HG03175 (cell line): ENCODE measurements around the gene HAGH.

Experiments
- ATAC-seq: cut with Tn5 transposase; IDR thresholded peaks from one replicate; pipeline ENCODE4 v1.9.1; 2021; ENCODE audit warnings: mild to moderate bottlenecking, moderate library complexity; ENCODE audit not compliant: unreplicated experiment

The HAGH gene

DNA sequence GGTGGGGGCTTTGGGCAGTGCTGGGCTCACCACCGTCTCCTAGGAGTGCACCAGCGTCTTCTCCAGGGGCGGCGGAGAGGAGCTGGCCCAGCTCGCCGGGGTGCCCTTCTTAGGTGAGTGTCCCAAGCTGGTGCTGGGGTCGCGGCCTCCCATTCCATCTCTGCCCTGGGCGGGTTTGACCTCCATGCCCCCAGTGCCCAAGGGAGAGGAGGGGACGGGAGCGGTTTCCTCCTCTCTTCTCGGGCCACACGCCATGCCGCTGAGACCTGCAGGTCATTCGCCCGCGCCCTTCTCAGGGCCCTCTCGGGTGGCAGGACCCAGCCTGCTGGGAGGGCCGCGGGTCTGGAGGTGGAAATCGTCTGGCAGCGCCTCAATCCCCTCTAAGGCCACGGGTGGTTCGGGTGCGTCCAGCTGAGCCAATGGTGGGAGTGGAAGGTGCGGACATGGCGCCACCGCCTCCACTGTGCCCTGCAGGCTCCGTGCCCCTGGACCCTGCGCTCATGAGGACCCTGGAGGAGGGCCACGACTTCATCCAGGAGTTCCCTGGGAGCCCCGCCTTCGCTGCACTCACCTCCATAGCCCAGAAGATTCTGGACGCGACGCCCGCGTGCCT, 38.4 kb downstream of the HAGH start:
- ATAC-seq: no peak

DNA sequence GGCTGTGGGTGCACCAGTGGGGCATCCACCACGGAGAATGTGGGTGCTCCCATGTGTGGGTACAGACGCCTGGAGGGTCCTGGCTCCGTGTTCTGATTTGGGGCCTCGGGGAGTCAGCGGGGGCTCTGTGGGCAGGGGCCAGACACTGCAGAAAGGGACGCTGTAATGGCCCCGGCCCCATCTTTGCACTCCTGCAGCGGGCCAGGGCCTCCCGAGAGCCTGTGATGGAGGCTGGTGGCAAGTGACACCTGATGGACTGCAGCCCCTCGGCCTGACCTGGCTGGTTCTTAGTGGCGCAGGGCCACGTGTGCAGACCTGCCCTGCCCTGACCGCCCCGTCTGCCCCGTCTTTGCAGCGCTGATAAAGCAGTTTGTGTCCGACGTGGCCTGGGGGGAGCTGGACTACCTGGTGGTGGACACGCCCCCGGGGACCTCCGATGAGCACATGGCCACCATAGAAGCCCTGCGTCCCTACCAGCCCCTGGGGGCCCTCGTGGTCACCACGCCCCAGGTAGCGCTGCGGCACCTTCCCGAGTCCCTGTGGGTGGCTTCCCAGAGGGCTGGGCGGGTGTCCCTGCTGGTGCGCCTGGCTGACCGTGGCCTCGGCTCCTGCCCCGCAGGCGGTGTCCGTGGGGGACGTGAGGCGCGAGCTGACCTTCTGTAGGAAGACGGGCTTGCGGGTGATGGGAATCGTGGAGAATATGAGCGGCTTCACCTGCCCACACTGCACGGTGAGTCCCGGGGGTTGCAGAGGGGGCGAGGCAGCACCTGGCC, 39.1 kb downstream of the HAGH start:
- ATAC-seq: no peak

DNA sequence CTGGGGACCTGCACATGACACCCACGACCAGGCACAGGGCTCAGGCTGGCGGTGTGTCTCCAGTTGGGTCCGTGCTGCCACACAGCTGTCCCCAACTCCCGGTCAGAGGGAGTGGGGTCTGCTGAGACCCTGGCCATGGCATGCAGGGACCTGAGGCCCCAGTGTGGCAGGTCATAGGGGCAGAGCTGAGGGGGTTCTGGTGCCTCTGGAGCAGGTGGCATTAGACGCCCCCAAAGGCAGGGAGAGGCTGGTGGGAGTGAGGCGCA, 39.6 kb downstream of the HAGH start:
- ATAC-seq: no peak

DNA sequence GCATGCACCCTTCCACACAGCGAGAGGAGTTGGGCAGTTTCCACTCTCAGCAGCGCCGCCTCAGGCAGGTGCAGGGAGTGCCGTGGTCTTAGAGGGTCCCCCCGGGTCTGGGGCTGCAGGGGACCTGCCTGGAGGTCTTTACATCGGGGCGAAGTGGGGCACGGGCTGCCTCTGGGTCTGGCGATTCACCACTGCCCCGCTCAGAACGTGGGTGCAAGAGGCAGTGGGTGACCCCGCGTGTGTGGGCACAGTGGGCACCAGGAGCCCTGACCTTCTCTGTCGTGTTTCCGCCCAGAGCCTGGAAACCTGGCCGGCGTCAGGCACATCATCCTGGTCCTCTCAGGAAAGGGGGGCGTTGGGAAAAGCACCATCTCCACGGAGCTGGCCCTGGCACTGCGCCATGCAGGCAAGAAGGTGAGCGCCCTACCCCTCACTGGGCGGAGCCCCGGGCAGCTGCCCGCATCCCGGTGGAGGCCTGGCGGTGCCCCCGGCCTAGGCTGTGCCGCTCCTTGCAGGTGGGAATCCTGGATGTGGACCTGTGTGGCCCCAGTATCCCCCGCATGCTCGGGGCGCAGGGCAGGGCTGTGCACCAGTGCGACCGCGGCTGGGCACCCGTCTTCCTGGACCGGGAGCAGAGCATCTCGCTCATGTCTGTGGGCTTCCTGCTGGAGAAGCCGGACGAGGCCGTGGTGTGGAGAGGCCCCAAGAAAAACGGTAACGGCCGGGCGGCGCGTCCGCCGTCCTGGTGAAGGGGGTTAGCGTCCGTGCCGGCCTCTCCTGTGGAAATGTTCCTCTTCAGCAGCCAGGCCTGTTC, 40.2 kb downstream of the HAGH start:
- no peak for ATAC-seq

DNA sequence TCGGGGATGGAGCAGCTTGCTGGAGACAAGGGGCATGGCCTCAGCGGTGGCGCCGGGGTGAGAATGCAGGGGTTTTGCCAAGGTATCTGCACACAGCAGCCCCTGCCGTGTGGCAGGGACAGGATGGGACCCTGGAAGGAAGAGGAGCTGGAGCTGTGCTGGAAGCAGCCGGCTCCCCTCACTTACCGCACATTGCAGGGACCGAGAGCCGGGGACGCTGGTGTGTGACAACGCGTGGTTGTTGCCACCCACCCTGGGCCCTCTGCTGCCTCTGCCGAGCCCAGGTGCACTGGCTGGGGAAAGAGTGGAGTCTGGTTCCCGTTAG, 40.8 kb downstream of the HAGH start:
- ATAC-seq: no peak

DNA sequence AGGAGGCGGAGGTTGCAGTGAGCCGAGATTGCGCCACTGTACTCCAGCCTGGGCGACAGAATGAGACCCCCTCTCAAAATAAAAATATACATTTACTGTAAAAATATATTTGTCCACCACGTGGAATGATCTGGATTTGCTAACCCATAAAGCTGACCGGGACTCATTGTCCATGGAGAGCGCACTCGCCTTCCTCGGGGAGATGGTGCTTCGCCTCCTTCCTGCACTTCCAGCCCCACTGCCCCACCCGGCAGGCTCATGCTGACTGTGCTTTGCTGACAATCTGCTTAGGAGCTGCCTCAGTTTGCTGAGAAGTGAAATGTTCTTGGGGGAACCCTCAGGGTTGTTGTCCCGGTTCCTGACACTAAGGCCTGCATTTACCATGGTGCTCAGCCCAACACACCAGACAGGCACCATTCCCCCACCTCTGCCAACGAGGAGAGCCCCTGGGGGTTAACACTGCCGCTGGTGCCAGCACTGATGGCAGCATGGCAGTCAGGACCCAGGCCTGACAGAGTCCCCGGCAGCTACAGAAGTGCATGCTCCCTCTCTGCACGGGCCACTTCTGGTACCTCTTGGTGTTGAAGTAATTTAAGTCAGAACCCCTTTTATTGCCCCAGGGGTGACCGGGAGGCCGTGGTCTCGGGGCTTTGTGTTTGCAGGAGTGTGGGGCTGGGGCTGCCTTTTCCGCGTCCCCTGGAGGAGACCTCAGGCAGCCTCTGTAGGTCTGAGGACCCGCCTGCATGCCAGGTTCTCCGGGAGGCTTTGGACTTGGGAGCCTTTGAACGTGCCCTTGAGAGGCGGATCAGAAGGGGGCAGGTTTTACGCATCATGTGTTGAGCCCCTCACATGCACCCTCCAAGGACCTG, 41.4 kb downstream of the HAGH start:
- ATAC-seq: no peak

DNA sequence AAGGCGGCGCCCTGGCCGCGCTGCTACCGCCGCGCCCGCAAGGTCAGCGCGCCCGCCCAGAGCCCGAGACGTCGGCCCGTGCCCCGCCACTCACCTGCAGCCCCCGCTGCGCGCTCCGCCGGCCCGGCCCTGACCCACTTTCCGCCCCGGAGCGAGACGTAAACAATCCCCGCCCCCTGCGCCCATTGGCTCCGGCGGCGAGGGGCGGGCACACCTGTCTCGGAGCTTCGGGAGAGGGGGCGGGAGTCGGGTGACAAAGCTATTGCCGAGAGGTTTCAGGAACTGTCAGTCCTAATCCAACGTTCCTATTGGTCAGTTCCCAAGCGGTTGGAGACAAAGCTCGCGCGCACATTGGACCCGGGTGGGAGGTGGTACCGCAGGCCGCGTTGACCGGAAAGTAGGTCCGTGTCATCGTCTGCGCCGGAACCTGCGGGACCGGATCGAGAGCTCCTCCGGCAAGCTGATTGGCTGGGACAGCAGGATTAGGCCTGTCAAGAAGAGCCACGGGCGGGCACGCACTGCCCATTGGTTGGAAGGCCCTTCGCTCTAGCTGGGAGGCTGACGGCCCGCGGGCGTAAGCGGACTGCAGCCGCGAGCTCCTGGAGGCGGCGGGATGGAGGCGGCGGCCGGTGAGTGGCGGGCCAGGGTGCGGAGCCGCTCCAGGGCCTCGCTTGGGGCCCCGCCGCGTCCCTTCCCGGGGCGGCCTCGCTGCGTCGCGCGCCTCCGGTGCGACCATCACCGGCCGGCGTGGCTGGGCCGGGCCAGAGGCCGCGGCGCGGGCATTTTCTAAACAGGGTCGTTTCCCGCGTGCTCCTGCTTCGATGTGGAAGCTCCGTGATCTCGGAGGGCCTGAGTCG, 44.0 kb downstream of the HAGH start, which contains the start of the genes NUBP2 and SPSB3:
Gene NUBP2 (plus strand): TSS at position 553 of the 857 bp plus-strand sequence. CDS start 61 bp downstream, at position 614.
Gene SPSB3 (minus strand): TSS at position 164 of the 857 bp plus-strand sequence. CDS start 1,088 bp downstream, outside the sequence.
- peak; percentile 89 for ATAC-seq

DNA sequence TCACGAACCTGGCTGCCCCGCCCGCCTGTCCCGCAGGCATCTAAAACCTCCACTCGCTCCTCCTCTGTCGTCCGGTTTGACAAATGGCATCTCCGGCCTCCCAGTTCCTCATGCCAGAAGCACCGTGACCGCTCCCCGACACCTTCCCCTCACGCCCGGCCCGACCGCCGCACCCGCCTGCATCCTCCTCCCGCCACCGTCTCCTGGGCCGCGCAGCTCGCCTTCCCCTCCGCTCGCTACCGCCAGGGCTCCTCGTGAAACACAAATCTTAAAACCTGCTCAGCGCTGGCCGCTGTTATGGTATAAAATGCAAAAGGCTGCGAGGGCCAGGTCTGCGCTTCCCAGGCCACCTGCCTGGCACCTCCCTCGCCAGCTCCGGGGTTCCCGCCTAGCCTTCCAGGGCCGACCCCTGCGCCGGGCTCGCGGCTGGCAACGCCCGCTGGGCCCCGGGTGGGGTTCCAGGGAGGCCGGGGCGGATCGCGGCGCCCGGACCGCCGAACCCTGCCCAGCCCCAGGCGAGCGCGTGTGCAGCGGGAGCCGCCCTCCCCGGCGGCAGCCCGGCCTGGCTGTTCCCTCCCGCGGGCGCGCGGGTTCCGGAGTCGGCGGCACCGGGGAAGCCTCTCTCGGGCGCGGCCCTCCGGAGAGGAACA, 44.7 kb downstream of the HAGH start:
- ATAC-seq: no peak

DNA sequence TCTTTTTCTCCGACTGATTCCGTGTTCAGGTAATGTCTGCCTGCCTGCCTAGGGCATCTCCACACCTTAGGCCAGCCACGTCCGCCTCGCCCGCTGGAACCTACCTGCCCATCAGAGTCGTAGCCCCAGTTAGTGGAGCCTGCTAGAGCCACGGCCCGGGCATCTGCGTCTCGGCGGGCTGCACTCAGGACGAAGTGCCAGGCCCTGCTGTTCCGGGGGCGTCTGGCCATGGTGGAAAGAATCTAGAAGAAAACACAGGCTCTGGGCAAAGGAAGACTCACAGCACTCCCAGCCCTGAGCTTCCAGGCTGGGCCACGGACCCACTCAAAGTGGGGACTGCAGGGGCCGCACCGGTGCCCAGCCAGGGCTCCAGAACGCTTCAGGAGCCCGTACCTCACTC, 45.4 kb downstream of the HAGH start:
- no peak for ATAC-seq

DNA sequence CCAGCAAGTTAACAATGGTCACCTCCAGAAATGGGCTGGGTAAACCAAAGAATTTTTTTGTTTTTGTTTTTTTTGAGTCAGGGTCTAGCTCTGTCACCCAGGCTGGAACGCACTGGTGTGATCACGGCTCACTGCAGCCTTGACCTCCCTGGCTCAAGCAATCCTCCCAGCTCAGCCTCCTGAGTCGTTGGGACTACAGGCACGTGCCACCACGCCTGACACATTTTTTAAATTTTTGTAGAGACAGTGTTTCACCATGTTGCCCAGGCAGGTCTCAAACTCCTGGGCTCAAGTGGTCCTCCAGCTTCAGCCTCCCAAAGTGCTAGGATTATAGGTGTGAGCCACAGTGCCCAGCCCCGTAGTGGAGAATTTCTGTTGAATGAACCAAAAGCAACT, 46.0 kb downstream of the HAGH start:
- ATAC-seq: no peak

DNA sequence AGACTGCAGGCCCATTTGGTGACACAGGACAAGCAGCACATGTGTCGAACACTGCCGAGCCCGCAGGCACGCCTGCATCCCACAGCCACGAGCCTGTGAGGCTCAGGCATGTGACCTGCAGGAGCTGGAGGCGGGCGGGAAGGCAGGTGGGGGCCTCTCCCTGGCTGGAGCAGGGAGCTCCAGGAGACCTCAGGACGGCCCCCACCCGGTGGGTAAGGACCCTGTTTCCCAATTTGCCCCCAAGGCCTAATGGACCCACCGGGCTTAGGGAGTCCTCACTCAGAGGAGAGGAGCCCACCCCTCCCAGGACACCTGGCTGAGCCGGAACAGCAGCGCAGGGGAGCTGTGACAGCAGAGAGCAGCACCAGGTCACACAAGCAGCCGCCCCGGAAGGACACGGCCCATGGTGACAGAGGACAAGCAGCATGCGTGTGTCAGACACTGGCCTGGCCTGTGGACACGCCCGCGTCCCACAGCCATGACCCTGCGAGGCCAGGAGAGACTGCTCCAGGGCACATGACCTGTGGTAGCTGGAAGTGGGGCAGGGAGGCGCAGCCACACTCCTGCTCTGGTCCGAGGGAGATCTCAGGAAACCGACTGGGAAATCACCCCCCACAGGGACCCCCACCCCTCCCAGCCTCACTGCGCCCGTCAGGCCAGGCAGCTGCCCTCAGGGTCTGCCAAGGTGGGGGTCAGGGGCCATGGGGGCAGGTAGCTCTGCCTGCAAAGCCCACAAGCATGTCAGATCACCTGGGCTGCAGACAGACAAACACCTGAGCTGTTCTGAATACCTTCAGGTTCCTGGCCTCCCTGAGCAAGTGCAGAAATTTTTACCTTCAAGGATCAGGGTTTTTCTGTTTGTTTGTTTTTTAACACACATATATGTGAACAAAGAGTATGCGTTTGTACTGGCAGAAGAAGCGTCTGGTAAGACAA, 46.6 kb downstream of the HAGH start:
- ATAC-seq: no peak

DNA sequence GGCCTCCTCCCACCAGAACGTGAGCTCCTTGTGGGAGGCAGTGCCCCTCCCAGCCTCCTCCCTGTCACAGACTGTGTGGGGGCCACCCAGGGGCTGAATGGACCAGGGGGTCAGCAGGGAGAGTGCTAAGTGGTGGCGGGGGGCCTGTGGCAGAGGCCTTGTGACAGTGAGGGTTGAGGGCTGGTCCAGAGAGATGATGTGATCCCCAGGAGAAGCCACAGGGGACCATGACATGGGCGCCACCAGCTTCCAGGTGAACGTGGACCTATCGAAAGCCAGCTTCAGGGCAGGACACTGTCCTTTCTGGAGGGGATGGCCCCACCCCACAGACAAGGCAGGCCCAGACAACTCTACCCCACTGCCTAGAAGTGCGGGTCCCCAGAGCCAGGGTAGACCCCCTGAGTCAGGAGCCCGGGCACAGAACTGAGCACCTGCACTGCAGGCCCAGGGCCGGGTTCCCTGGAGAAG, 47.4 kb downstream of the HAGH start:
- no peak for ATAC-seq

DNA sequence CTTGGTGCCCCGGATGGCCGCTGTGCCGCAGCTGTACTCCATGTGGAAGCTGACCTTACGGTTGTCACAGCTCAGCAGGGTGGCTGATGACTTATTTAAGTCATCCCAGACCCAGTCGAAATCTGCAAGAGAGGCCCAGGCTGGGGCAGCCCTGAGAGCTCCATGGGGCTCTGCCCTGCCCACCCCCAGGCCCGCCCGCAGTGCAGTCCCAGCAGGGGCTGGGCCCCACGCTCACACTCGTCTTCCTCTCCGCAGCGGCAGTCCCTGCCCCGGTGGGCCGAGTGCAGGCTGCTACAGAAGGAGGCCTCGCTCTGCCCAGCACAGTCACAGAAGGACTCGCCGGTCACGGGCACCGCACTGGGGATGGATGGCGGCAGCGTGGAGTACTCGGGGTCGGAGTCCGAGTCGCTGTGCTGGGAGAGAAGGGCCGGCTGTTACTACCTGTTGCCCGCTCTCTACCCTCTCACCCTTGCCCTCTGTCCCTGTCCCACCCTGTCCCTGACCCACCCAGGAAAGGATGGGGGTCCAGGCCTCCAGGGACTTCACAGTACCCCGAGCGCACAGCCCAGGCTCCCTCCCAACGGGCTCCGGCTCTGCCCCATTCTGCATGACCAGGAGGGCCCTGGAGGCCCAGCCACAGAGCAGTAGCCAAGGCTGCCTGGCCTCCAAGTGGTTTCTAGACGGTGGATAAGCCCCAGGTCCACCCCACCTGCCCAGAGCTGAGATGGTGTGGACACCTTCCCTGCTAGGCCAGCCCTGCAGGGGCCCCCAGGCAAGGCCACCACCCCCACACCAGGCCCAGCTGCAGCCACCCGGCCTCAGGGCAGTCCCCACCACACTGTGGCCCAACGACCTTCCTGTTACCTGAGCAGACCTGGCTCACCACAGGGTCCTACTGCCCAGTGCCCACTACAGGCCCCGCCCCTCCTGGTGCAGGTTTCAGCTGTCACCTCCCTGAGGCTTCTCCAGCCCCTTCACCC, 48.1 kb downstream of the HAGH start:
- no peak for ATAC-seq

DNA sequence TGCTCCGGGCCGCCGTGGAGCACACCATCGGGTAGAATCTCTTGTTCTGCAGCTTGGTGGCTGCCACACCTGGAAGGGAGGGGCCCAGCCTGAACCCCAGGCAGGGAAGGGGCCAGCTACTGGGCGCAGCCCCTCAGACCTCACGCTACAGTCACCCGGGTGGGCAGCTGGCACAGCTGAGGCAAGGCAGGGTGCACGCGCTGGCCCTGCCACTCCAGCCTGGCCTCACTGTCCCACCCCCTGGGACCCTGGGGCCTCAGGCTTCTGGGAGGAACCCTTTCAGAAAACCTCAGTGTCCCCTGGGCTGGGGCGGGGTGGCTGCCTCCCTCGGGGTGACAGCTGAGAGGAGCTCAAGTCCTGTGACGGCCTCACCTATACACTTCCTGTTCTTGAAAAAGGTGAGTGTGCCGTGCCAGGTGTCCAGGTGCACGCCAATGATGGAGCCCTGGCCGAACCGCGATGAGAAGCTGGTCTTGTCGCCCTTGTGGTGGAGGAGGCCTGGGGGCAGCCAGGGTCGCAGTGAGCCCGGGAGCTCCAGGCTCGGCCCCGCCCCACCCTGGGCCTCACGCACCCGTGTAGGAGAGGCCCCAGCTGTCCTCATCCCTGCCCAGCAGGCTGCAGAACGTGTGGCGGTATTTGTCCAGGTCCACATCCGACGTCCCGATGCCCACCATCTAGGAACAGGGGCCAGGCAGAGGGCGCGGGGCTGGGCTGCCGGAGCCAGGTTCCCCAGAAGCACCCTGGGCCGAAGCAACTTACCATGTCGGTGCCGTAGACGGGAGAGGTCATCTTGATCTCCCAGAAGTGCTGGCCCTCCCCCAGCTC, 49.0 kb downstream of the HAGH start:
- no peak for ATAC-seq

DNA sequence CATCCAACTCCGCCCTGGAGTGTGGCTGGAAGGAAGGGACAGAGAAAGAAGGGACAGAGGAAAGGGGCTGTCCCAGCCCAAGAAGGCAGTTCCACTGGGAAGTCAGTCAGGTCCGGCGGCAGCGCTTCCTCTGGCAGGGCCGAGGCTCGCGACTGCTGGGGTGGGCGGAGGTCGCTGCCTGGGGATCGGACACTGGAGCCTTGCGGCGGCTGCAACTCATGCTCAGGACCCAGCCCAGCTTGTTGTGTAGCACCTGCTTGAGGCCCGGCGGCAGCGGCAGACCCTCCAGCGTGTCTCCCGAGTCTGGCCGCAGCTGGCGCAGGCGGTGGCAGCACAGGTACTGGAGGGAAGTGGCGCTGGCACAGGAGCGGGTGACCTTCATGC, 49.6 kb downstream of the HAGH start:
- ATAC-seq: no peak

DNA sequence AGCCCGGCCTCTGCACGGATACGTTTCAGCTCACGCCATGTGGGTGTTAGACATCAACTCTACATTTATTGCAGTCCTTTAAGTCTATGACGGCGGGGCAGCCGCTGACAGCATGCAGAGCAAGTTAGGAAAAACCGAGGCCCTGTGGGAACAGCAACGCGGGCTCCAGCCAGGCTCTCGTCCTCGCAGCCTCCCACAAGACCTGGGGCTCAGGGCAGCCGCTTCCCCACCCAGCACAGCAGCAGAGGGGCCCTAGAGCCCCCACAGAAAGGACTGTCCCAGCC, 50.0 kb downstream of the HAGH start:
- no peak for ATAC-seq
